Jurkat, Clone E6-1 (cell line): ENCODE measurements around the gene IFIT3.
"Not testable (repeated sequence)": the region's sequence is repeated elsewhere in the genome, so short reads cannot be mapped to it uniquely, and the experiment has no call there.

Source experiments
- DNase-seq: peaks from one replicate; pipeline ENCODE4 v3.0.0-alpha.2; 2011; ENCODE audit warnings: low read depth, low spot score
- H3K4me3 ChIP-seq: 2 replicates; pipeline ENCODE4 v1.5.1; 2011; ENCODE audit warnings: mild to moderate bottlenecking, low read length, control low read depth, moderate library complexity

Gene IFIT3

DNA sequence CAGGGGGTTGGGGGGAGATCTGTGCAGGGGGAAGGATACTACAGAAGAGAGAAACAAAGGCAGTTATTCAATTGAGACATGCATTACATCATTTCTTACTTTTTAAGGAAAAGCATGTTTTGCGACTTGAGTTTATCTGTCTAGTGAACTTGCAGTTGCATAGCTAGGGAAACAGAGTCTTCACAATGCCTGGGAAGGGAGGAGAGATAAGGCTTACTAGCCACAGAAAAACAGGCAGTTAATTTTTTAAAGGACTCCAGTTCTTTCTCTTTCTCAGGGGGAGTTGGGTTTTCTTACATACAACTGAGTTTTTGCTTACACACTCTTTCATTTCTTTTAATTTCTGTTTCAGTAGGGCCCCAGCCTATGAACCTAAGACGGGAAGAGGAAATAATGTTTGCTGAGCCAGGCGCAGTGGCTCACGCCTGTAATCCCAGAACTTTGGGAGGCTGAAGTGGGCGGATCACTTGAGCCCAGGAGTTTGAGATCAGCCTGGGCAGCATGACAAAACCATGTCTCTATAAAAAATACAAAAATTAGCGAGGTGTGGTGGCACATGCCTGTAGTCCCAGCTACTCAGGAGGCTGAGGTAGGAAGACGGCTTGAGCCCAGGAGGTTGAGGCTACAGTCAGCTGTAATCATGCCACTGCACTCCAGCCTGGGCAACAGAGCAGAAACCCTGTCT, 23.0 kb downstream of the IFIT3 start:
- DNase-seq, H3K4me3 ChIP-seq: not testable (repeated sequence)

DNA sequence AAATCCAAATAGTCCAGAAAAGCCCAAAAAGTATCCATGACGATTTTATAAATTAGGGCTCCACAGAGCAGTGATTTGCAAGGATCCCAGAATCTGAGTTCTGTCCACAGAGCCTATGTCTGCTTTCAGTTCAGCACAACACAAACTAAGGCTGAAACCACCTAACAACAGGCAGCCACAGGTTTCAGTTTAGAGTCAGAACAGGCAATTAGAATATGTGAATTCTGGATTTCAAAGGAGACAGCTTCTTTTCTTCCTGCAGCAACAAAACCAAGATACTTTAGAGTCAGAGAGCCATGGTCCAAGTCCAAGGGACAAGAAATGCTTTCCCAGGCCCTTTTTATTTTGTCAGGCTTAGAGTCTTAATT, 23.6 kb downstream of the IFIT3 start:
- no peak for DNase-seq

DNA sequence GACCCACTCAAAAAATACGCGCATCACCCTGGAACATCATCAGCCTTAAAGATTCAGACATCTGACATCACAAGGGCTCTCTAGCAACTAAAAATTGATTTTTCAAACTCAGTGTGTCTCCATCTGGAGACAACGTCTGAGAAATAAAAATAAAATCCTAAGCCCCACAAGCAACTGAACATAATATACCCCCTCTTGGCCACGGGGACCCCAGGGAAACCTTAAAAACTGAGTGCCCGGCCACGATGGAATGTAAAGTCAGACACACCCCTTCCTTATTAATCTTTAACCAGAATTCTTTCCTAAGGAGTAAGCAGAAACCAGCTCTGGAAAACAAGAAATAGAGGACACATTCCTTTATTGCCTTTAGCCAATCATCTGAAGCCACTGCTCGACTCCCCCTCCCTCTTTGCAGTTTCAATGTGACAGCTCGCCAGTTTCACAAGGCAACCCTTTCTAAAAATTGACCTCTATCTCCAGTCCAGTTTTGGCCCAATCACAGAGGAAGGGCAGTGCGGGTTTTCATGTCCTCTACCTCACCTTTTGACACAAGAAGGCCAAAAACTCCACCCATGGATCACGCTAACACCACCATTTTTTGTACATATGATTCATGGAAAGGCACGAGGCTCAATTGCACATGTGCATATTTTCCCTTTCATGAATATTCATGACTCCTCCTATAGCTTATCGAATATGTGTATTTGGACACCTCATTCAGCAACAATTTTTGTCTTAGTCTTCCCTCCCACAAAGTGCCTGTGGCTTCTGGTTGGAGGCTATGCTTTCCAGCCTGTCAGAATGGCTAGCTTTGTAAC, 24.2 kb downstream of the IFIT3 start:
- H3K4me3 ChIP-seq = no peak overlapping the region
- DNase-seq = no peak

More for the DNA sequence above, 23.6 kb downstream of the IFIT3 start:
- H3K4me3 ChIP-seq = no peak overlapping the region

- H3K4me3 ChIP-seq = no peak overlapping the region
- DNase-seq = no peak
Observed at GRCh38 chr10:89352802-89353201, 25.0 kb downstream of the IFIT3 start.

- no peak for DNase-seq
- H3K4me3 ChIP-seq = no peak overlapping the region
Observed at GRCh38 chr10:89355394-89355931, 27.7 kb downstream of the IFIT3 start.

- H3K4me3 ChIP-seq = no peak overlapping the region
- DNase-seq = no peak
Observed at GRCh38 chr10:89357096-89357495, 29.3 kb downstream of the IFIT3 start.

GRCh38 chr10:89357975-89358374, 30.2 kb downstream of the IFIT3 start:
- H3K4me3 ChIP-seq = no peak overlapping the region
- DNase-seq = no peak

DNA sequence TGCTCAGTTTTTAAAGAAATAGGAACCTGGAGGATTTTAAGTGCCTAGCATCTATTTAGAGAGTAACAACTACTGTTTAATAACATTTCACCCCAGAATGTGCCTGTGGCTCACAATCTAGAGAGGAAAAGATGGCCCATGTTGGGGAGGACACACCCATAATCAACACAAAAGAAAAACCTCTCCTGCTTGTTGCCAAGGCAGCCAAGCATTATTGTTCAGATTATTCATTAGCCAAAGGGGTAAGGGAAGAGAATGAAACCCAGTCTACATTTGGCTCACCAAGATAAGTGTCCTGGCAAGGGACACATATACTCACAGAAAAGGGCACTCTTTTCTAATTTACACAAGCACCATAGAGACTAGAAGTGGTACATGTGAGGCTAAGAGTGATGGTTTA, 32.4 kb downstream of the IFIT3 start:
- DNase-seq = no peak
- H3K4me3 ChIP-seq = no peak overlapping the region

- H3K4me3 ChIP-seq = no peak overlapping the region
- no peak for DNase-seq
Observed at GRCh38 chr10:89362929-89363328, 35.1 kb downstream of the IFIT3 start.

- no peak for DNase-seq
- H3K4me3 ChIP-seq = no peak overlapping the region
Observed at GRCh38 chr10:89363729-89364442, 36.1 kb downstream of the IFIT3 start.

DNA sequence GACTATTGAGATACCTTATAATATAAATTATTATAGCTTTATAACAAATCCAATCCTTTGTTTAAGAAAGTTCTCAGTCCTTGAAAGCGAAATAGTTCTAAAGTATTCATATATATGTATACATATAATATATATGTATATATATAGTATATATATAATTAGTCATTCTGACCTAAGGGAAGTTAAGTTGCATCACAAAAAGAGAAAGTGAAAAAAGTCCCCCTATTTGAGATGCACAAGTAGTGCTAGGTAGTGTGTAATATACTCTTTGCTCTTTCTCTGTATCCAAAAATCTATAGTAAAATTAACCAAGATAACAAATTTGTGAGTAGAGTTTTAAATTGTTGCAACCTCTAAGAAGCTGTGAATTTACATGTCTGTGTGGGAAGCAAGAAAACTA, 36.7 kb downstream of the IFIT3 start:
- DNase-seq = no peak
- no peak overlapping the region for H3K4me3 ChIP-seq

GRCh38 chr10:89367529-89367928, 39.7 kb downstream of the IFIT3 start:
- DNase-seq = no peak

DNA sequence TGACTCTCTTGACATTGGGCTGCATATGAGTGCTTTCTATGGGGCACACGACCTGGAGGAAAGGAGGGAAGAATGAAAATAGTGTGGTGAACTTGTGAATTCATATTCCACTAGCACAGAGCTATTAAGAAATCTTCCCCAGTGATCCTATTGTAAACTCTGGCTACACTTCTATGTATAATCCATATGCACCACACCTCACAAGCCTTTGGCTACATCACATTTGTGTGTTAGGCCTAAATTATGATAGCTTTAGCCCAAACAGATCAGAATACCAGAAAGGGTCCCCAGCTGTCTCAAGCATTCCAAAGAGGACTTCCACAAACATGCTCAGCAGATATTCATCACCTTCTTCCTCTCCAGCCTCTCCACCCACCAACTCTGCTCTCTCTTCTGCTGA, 40.3 kb downstream of the IFIT3 start:
- no peak for DNase-seq
- H3K4me3 ChIP-seq = no peak overlapping the region

More at GRCh38 chr10:89367529-89367928, 39.7 kb downstream of the IFIT3 start:
- no peak overlapping the region for H3K4me3 ChIP-seq

DNA sequence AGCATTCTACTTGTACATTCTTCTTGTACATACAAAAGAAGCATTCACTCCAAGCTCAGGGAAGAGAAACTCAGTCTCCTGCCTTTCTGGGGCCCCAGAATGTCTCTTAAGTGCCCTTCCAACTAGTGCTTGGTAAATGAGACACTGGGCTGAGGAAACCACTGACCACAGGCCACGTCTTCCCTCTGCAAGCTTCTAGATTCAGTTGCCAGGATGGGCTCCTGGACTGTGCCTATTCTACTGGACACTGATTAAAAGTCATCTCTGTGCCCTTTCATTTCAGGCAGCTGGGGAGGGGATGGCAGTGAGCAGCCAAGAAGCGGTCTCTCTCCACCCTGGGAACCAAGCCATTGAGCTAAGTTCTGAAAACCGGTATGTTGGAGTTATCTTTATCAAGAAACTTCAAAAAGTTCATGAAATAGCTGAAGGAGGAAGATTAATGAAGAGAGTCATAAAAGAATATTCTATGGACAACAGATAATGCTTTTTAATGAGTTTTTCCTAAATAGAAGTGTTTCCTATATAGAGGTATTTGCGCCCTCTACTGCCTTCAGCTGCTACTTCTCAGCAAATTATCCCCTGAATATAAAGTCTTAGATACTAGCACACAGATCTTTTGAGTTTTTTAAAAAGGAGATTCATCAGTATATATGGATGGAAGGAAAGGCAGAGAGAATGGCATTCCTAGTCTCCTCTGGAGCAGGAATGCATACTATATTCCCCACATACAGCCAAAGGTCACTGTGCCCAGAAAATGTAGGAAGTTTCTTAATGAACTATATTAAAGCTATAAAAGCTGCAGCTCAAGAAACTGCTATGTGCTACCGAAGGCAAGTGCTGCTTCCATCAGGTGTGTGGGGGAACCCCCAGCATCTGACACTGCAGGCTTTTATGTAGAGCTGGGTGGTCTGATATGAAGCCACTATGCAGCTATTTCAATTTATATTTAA, 41.6 kb downstream of the IFIT3 start:
- DNase-seq = no peak
- no peak overlapping the region for H3K4me3 ChIP-seq

DNA sequence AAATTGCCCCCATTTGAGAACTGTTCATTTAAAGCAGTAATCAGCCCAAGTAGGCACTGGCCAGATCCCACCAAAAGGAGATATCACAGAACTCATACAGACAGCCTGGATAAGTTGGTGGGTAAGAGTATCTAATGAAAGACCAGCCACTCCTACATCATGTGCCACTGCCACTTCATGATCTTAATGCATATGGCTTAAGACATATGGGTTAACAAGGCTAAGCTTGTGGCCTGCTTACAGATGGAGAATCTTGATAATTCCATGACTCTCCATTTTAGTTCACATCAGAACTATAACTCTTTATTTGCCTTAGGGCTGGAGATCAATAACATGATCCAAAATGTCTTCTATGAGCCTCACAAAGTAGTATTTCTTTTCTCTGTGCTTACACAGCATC, 43.3 kb downstream of the IFIT3 start:
- no peak for DNase-seq
- no peak overlapping the region for H3K4me3 ChIP-seq

DNA sequence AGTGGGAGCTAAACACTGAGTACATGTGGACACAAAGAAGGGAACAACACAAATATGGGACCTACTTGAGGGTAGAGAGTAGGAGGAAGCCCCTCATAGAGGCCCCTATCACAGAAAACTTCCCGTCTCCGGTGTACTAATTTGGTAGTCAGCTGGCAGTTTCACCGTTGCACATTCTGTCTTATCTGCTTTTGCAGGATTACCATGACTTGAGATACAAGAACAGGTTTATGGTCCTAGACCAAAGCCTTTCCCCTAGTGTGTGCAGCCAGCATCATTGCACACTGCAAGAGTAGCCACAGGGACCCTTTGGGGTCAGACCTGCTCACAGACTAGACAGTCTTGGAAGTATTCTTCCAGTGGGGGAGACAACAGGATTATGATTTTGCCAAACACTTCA, 44.2 kb downstream of the IFIT3 start:
- no peak for DNase-seq
- H3K4me3 ChIP-seq = no peak overlapping the region

- no peak for DNase-seq
- no peak overlapping the region for H3K4me3 ChIP-seq
Observed at GRCh38 chr10:89373916-89374711, 46.3 kb downstream of the IFIT3 start.

- H3K4me3 ChIP-seq = no peak overlapping the region
- no peak for DNase-seq
Observed at GRCh38 chr10:89374713-89375141, 46.9 kb downstream of the IFIT3 start.
